SU-DHL-6 (cell line): ENCODE results near the gene HINFP.
"Not testable (repeated sequence)": the region's sequence is repeated elsewhere in the genome, so short reads cannot be mapped to it uniquely, and the experiment has no call there.

Experiments used
- CTCF ChIP-seq: fragments of 200-600 bp; sonication (generic); IDR thresholded peaks from one replicate; pipeline ENCODE4 v1.5.1; 2017; ENCODE audit warnings: antibody characterized with exemption, mild to moderate bottlenecking, low read length, moderate library complexity; ENCODE audit not compliant: insufficient read depth, poor library complexity, severe bottlenecking
- EZH2phosphoT487 ChIP-seq: fragments of 200-600 bp; sonication (generic), shearing (Covaris generic); conservative IDR thresholded peaks from 2 replicates; pipeline ENCODE4 v1.6.1; 2018; ENCODE audit warnings: mild to moderate bottlenecking, antibody characterized with exemption, low read length, moderate library complexity, mixed read lengths

DNA sequence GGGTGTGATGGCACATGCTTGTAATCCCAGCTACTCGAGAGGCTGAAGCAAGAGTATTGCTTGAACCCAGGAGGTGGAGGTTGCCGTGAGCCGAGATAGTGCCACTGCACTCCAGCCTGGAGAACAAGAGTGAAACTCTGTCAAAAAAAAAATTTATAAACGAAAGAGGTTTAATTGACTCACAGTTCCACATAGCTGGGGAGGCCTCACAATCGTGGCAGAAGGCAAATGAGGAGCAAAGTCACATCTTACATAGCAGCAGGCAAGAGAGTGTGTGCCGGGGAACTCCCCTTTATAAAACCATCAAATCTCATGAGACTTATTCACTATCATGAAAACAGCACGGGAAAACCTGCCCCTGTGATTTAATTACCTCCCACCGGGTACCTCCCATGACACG lies 63.0 kb downstream of the HINFP start:
- TF ChIP-seq CTCF, EZH2phosphoT487: not testable (repeated sequence)
